Left renal cortex interstitium (tissue), 4 donors: ENCODE data around the gene COL1A1. TPM values are rescaled to one million over a fixed set of nuclear protein-coding genes. Genes with fewer than 3 reads are reported as not detected.

Experiments used
- polyA plus RNA-seq, 4 donors: library from polyadenylated mRNA; unstranded; fragments of 120-200 nt; gene quantifications; one replicate each; pipeline ENCODE4 v1.2.1, GENCODE V29; 2013; ENCODE audit not compliant: insufficient read length in 4 of 4

The COL1A1 gene
- polyA plus RNA-seq, 4 donors: 447 to 744 (median 516) TPM

Other genes starting within 250 kb of the COL1A1 start
- under 1 TPM; 0.49 to 0.66 (median 0.55) TPM for gene DLX4, start 232.4 kb downstream of the COL1A1 start, polyA plus RNA-seq
- 1 to 10 TPM in 3 of 4 donors, under 1 TPM in 1; 0.71 to 2.0 (median 1.5) TPM for gene DLX3, start 206.4 kb downstream of the COL1A1 start, polyA plus RNA-seq
- 100 to 1,000 TPM in 3 of 4 donors, 10 to 100 TPM in 1; 85.2 to 115 (median 108) TPM for gene ITGA3, start 145.5 kb downstream of the COL1A1 start, polyA plus RNA-seq
- gene PDK2, start 106.3 kb downstream of the COL1A1 start, polyA plus RNA-seq: 100 to 1,000 TPM; 112 to 131 (median 117) TPM
- gene SAMD14, start 71.5 kb downstream of the COL1A1 start, polyA plus RNA-seq: 10 to 100 TPM in 3 of 4 donors, 1 to 10 TPM in 1; 9.4 to 21.7 (median 20.0) TPM
- gene PPP1R9B, start 51.0 kb downstream of the COL1A1 start, polyA plus RNA-seq: 10 to 100 TPM; 44.8 to 55.2 (median 47.6) TPM
- gene SGCA, start 35.6 kb downstream of the COL1A1 start, polyA plus RNA-seq: 1 to 10 TPM in 1 of 4 donors, under 1 TPM in 3; 0.82 to 1.2 (median 0.89) TPM
- 1 to 10 TPM in 3 of 4 donors, under 1 TPM in 1; 0.93 to 2.4 (median 1.9) TPM for gene TMEM92, start 72.8 kb upstream of the COL1A1 start, polyA plus RNA-seq
- gene XYLT2, start 144.5 kb upstream of the COL1A1 start, polyA plus RNA-seq: 10 to 100 TPM; 15.7 to 29.0 (median 26.0) TPM
- 10 to 100 TPM; 66.1 to 83.0 (median 76.9) TPM for gene MRPL27, start 171.6 kb upstream of the COL1A1 start, polyA plus RNA-seq
- 10 to 100 TPM in 1 of 4 donors, 1 to 10 TPM in 3; 5.8 to 10.6 (median 8.8) TPM for gene EME1, start 171.6 kb upstream of the COL1A1 start, polyA plus RNA-seq
- 10 to 100 TPM; 55.2 to 62.0 (median 59.4) TPM for gene LRRC59, start 195.9 kb upstream of the COL1A1 start, polyA plus RNA-seq
- gene ACSF2, start 224.6 kb upstream of the COL1A1 start, polyA plus RNA-seq: 100 to 1,000 TPM in 2 of 4 donors, 10 to 100 TPM in 2; 65.3 to 117 (median 100) TPM